Keratinocyte (primary cell): ENCODE data around the gene TFPI. TPM values are rescaled to one million over a fixed set of nuclear protein-coding genes. Genes with fewer than 3 reads are reported as not detected.
"Not testable (repeated sequence)": the region's sequence is repeated elsewhere in the genome, so short reads cannot be mapped to it uniquely, and the experiment has no call there.

Experiments
- DNase-seq: peaks from one replicate; pipeline ENCODE4 v3.0.0-alpha.2; 2011; ENCODE audit warnings: low read depth, missing footprints, low spot score
- FAIRE-seq: peaks from 2 replicates; lab custom pipeline; 2011; peaks lifted over from hg19 to GRCh38; lab: Jason Lieb, UNC
- H2AFZ ChIP-seq: 2 replicates; pipeline ENCODE4 v1.6.0; 2012; ENCODE audit warnings: low read length, control low read depth, inconsistent platforms; ENCODE audit not compliant: control insufficient read depth
- H3K27ac ChIP-seq: 2 replicates; pipeline ENCODE4 v1.5.1; 2011; ENCODE audit warnings: low read length; ENCODE audit not compliant: control insufficient read depth, insufficient read depth
- H3K27me3 ChIP-seq: 3 replicates; pipeline ENCODE4 v1.6.0; 2011; ENCODE audit warnings: low read length; ENCODE audit not compliant: control insufficient read depth, insufficient read depth; ENCODE audit errors: extremely low read depth
- H3K36me3 ChIP-seq, 2 experiments: 2 replicates in 1 of 2; 3 replicates in 1 of 2; pipeline ENCODE4 v1.5.1; 2011; ENCODE audit warnings: low read length in 2 of 2, mild to moderate bottlenecking in 1 of 2; ENCODE audit not compliant: control insufficient read depth in 2 of 2, insufficient read depth in 2 of 2; ENCODE audit errors: extremely low read depth in 1 of 2
- H3K4me1 ChIP-seq: 3 replicates; pipeline ENCODE4 v1.5.1; 2011; ENCODE audit warnings: low read length; ENCODE audit not compliant: control insufficient read depth, insufficient read depth; ENCODE audit errors: extremely low read depth
- H3K4me2 ChIP-seq: 3 replicates; pipeline ENCODE4 v1.6.0; 2011; ENCODE audit warnings: low read depth, low read length; ENCODE audit not compliant: control insufficient read depth, insufficient read depth; ENCODE audit errors: extremely low read depth
- H3K4me3 ChIP-seq, 3 experiments: fragments of 200-600 bp in 1 of 3; sonication (generic) in 1 of 3; 2 replicates in 2 of 3; 3 replicates in 1 of 3; pipeline ENCODE4 v1.5.1; 2011 to 2016; ENCODE audit warnings: low read length in 3 of 3, mild to moderate bottlenecking in 3 of 3, control low read depth in 2 of 3, inconsistent platforms in 1 of 3, low read depth in 1 of 3, mixed read lengths in 1 of 3, mixed run types in 1 of 3, moderate library complexity in 1 of 3; ENCODE audit not compliant: control insufficient read depth in 2 of 3, insufficient read depth in 2 of 3; ENCODE audit errors: extremely low read depth in 1 of 3
- H3K79me2 ChIP-seq: 2 replicates; pipeline ENCODE4 v1.6.0; 2012; ENCODE audit warnings: low read length; ENCODE audit not compliant: control insufficient read depth, insufficient read depth
- H3K9ac ChIP-seq: 3 replicates; pipeline ENCODE4 v1.6.0; 2011; ENCODE audit warnings: low read length; ENCODE audit not compliant: control insufficient read depth, insufficient read depth; ENCODE audit errors: extremely low read depth
- H3K9me1 ChIP-seq: 3 replicates; pipeline ENCODE4 v1.6.0; 2011; ENCODE audit warnings: low read length; ENCODE audit not compliant: control insufficient read depth, insufficient read depth; ENCODE audit errors: extremely low read depth
- H3K9me3 ChIP-seq: 2 replicates; pipeline ENCODE4 v1.5.1; 2012; ENCODE audit warnings: low read depth, low read length; ENCODE audit not compliant: control insufficient read depth
- H4K20me1 ChIP-seq: 3 replicates; pipeline ENCODE4 v1.6.0; 2011; ENCODE audit warnings: low read length; ENCODE audit not compliant: control insufficient read depth, insufficient read depth; ENCODE audit errors: extremely low read depth
- CTCF ChIP-seq, 3 experiments: IDR thresholded peaks in 1 of 3; conservative IDR thresholded peaks in 1 of 3; optimal IDR thresholded peaks in 1 of 3; 2 replicates in 2 of 3; 3 replicates in 1 of 3; pipeline versions ENCODE3 to v1.5.1; 2011; ENCODE audit warnings: low read length in 3 of 3, mild to moderate bottlenecking in 3 of 3, moderate library complexity in 2 of 3, control low read depth in 1 of 3, inconsistent platforms in 1 of 3; ENCODE audit not compliant: insufficient read depth in 2 of 3; ENCODE audit errors: extremely low read depth in 1 of 3
- EZH2 ChIP-seq: IDR thresholded peaks from one replicate; pipeline ENCODE4 v1.6.1; 2012; ENCODE audit warnings: inconsistent platforms, mild to moderate bottlenecking, low read length, moderate library complexity
- dilution Hi-C: fragments of 300-500 bp; cut with MboI; formaldehyde crosslinking; loops from one replicate; pipeline ENCODE4 v1.7.0; 2020; ENCODE audit warnings: low sequenced_read_pairs; ENCODE audit not compliant: extremely low pct_ligation_motif_present
- polyA plus RNA-seq, 5 experiments: library from polyadenylated mRNA; depleted of rRNA in 3 of 5; stranded (reverse) in 3 of 5; stranded (forward) in 1 of 5; unstranded in 1 of 5; fragments of >200 nt; gene quantifications; 1 replicate in 1 of 5; 2 replicates in 3 of 5; 3 replicates in 1 of 5; pipeline versions ENCODE4 v1.2.1 to v1.2.3, GENCODE V29; 2011 to 2012; ENCODE audit warnings: missing spikeins in 2 of 5, low read depth in 1 of 5, low replicate concordance in 1 of 5

TFPI gene
- polyA plus RNA-seq, 1 donor (not counting 4 experiments of a cell fraction or from before 2014, with no cell fraction given): 1.1 TPM

- H3K79me2 ChIP-seq, H3K36me3 ChIP-seq, H2AFZ ChIP-seq, H3K9me1 ChIP-seq, H3K4me3 ChIP-seq, H3K9ac ChIP-seq, H3K9me3 ChIP-seq, DNase-seq, dilution Hi-C loops, FAIRE-seq, H3K4me1 ChIP-seq, H3K27ac ChIP-seq, H3K4me2 ChIP-seq, H4K20me1 ChIP-seq, H3K27me3 ChIP-seq: not testable (repeated sequence)
Observed at GRCh38 chr2:187535381-187535780, 18.9 kb downstream of the TFPI start.

- no peaks in the 10 kb centered on the region for H3K9me3 ChIP-seq
- H3K79me2 ChIP-seq: no peaks in the 10 kb centered on the region
- no peak for DNase-seq
- H2AFZ ChIP-seq: no peak overlapping the region
- H3K36me3 ChIP-seq: no peaks in the 10 kb centered on the region
- no peak overlapping the region for H3K4me3 ChIP-seq
- no peaks in the 10 kb centered on the region for H3K9me1 ChIP-seq
- H3K4me1 ChIP-seq: no peaks in the 10 kb centered on the region
- dilution Hi-C loops: no loop called here
- no peaks in the 10 kb centered on the region for H4K20me1 ChIP-seq
- no peak for FAIRE-seq
- no peak overlapping the region for H3K9ac ChIP-seq
- H3K27me3 ChIP-seq: no peaks in the 10 kb centered on the region
- H3K4me2 ChIP-seq: no peak overlapping the region
- no peak overlapping the region for H3K27ac ChIP-seq
- TF ChIP-seq EZH2: no peak
- no peak for TF ChIP-seq CTCF (optimal IDR thresholded peaks at IDR 0.05 in 1 of 3, IDR thresholded peaks at IDR 0.05 in 1 of 3, conservative IDR thresholded peaks at IDR 0.05 in 1 of 3; ENCODE audit: extremely low read depth in 1 of 3, insufficient read depth in 2 of 3, low read length in 3 of 3)
Observed at GRCh38 chr2:187532333-187533120, 21.7 kb downstream of the TFPI start.
